ENCODE data around the gene SNX1.

DNA sequence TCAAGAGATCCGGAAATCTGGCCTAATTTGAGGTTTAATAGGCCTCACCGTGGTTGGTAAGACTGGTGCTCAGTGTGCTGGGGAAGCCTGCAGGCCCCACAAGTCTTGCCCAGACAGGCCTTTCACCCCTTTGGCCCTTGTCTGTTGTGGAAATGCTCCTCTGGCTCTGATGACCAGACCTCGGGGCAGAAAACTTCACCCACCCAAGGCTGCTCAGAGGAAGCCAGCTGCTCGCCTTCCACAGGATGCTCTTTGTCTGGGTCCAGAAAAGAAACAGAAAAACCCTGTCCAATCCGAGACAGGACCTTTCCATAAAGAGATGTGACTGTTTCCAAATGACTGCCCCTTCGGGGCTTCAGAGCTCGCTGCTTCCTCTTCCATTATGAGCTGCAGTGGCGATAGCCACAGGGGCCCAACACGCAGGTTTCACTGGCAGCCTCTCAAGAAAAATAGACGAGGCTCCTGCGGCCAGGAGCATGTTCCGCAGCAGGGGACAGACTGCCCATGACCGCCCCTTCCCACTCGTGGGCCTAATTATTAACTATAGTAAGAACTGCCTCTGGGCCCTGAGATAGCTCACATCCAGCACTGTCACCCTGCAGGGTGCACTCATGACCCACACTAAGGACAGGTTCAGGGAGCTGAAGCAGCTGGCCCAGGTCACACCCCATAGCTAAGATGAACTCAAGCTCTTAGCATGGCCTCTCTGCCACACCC, 48.9 kb downstream of the SNX1 start:
- peak; percentile 73; the same call in 1 of the 2 replicates for TF ChIP-seq POLR2AphosphoS5 (IDR thresholded peaks at IDR 0.05; ENCODE audit: low read depth, low read length)
- TF ChIP-seq POLR2A (IDR thresholded peaks at IDR 0.05; ENCODE audit: low read depth, low read length) = peak; percentile 58; the same call in 1 of the 2 replicates
- TF ChIP-seq TAF1 (IDR thresholded peaks at IDR 0.05; ENCODE audit: borderline replicate concordance, low read depth, low read length) = no peak

Measured in GM12892 (cell line).